ENCODE data around the gene LZTS2. TPM values are rescaled to one million over a fixed set of nuclear protein-coding genes. Genes with fewer than 3 reads are reported as not detected.

LZTS2 gene
- total RNA-seq, 1 experiment from 2014 or later, result 69.1 TPM

- no peaks in the 10 kb centered on the region for H3K9me3 ChIP-seq (ENCODE audit: control insufficient read depth, low read depth, low read length)
- no peak overlapping the region for H2BK120ac ChIP-seq (ENCODE audit: low read depth, low read length, poor library complexity, severe bottlenecking)
- no peak for DNase-seq
- Mint-ChIP-seq H3K27me3 (ENCODE audit: low read depth) (peaks cover 7% of the 10 kb centered on the region), H3K4me3 (no peak overlapping the region), H3K9me3 (no peaks in the 10 kb centered on the region; a peak in 1 of 5 replicates), H3K36me3 (ENCODE audit: insufficient read depth in 1 of 3, low read depth in 3 of 3) (peaks cover 0 to 5% (median 3%) of the 10 kb centered on the region in 3 experiments; a peak in 2 of 7 replicates), H3K27ac (no peak overlapping the region), H3K4me1 (peaks cover 27 to 29% of the 10 kb centered on the region in 2 experiments)
- TF ChIP-seq CTCF (conservative IDR thresholded peaks at IDR 0.05), result no peak
- no peak overlapping the region for H3K56ac ChIP-seq (ENCODE audit: insufficient read length, low read depth, low read length)
- H3K4me1 ChIP-seq (ENCODE audit: insufficient read depth, low read length), result no peaks in the 10 kb centered on the region
- no peak overlapping the region for H3K14ac ChIP-seq (ENCODE audit: insufficient read depth, low read length)
- no peaks in the 10 kb centered on the region for H3K27me3 ChIP-seq (ENCODE audit: insufficient read depth, low read length)
- no peak overlapping the region for H2BK15ac ChIP-seq (ENCODE audit: low read depth, low read length)
- no peak overlapping the region for H3K9ac ChIP-seq (ENCODE audit: extremely low read depth, insufficient read length, low read length)
- no peak overlapping the region for H3K18ac ChIP-seq (ENCODE audit: insufficient read length, low read depth, low read length)
- H3T11ph ChIP-seq (ENCODE audit: low read length), result no peak overlapping the region
- H4K5ac ChIP-seq (ENCODE audit: insufficient read length, low read depth, low read length), result no peak overlapping the region
- no peak overlapping the region for H2BK5ac ChIP-seq (ENCODE audit: insufficient read length, low read length)
- no peak overlapping the region for H4K91ac ChIP-seq (ENCODE audit: insufficient read length, low read depth, low read length)
- H3K27ac ChIP-seq (ENCODE audit: insufficient read length, low read depth, low read length), result no peak overlapping the region
- no peaks in the 10 kb centered on the region for H4K20me1 ChIP-seq (ENCODE audit: control insufficient read depth, insufficient read depth, insufficient read length)
- H2AFZ ChIP-seq (ENCODE audit: low read length), result no peak overlapping the region
- H2AK5ac ChIP-seq (ENCODE audit: insufficient read length, low read length), result no peak overlapping the region
- no peak overlapping the region for H3K23ac ChIP-seq (ENCODE audit: insufficient read length, low read depth, low read length)
- H3K23me2 ChIP-seq (ENCODE audit: insufficient read length, low read depth, low read length, poor library complexity, severe bottlenecking), result peaks cover 12% of the 10 kb centered on the region
- H3K79me1 ChIP-seq (ENCODE audit: insufficient read depth, low read depth, low read length, poor library complexity, severe bottlenecking), result no peaks in the 10 kb centered on the region
- WGBS (ENCODE audit: extremely low coverage, insufficient read length, low lambda C conversion rate), result no CpG with 5 or more reads among the region's 2 CpGs
- H3K79me2 ChIP-seq (ENCODE audit: insufficient read depth, low read length), result no peaks in the 10 kb centered on the region
- H3K4me2 ChIP-seq (ENCODE audit: insufficient read depth, insufficient read length, low read length), result no peak overlapping the region
- no peak overlapping the region for H2BK12ac ChIP-seq (ENCODE audit: insufficient read length, low read depth, low read length)
- no peak overlapping the region for H2BK20ac ChIP-seq (ENCODE audit: low read depth, low read length, poor library complexity, severe bottlenecking)
- no peak overlapping the region for H3K4ac ChIP-seq (ENCODE audit: low read depth, low read length)
- no peak overlapping the region for H4K8ac ChIP-seq (replicated peaks; ENCODE audit: insufficient read length, low read depth, low read length)
Observed at GRCh38 chr10:100967332-100967731, 32.3 kb upstream of the LZTS2 start.
